ENCODE data around the gene CYB5A.

The CYB5A gene

GRCh38 chr18:74203811-74204210, 88.0 kb downstream of the CYB5A start:
- DNase-seq = no peak

All from KG1 (cell line).